NT2/D1 (cell line): ENCODE results near the gene TMEM54.

Source experiments
- DNase-seq: peaks from one replicate; pipeline ENCODE4 v3.0.0-alpha.2; 2011; ENCODE audit warnings: low read depth, low spot score
- H3K27me3 ChIP-seq: 2 replicates; pipeline ENCODE4 v1.6.0; 2011; ENCODE audit warnings: mild to moderate bottlenecking; ENCODE audit not compliant: insufficient read length, insufficient read depth
- H3K36me3 ChIP-seq: 2 replicates; pipeline ENCODE4 v1.6.1; 2011; ENCODE audit warnings: mild to moderate bottlenecking, low read length, mixed read lengths; ENCODE audit not compliant: insufficient read depth, insufficient read length
- H3K4me1 ChIP-seq: 2 replicates; pipeline ENCODE4 v1.5.1; 2011; ENCODE audit not compliant: insufficient read depth, insufficient read length
- H3K4me3 ChIP-seq: 2 replicates; pipeline ENCODE4 v1.5.1; 2011; ENCODE audit warnings: low read depth; ENCODE audit not compliant: insufficient read length
- H3K9ac ChIP-seq: 2 replicates; pipeline ENCODE4 v1.6.0; 2011; ENCODE audit warnings: low read depth; ENCODE audit not compliant: insufficient read length
- H3K9me3 ChIP-seq: 2 replicates; pipeline ENCODE4 v1.5.1; 2011; ENCODE audit warnings: mild to moderate bottlenecking, low read length; ENCODE audit not compliant: insufficient read depth
- SUZ12 ChIP-seq: IDR thresholded peaks from 2 replicates; pipeline ENCODE4 v1.6.1; 2011; ENCODE audit not compliant: insufficient read length, insufficient read depth; ENCODE audit errors: extremely low read depth
- YY1 ChIP-seq: IDR thresholded peaks from 2 replicates; pipeline ENCODE4 v1.6.1; 2011; ENCODE audit not compliant: insufficient read length, insufficient read depth
- ZNF274 ChIP-seq: IDR thresholded peaks from 2 replicates; pipeline ENCODE4 v1.6.1; 2011; ENCODE audit warnings: mild to moderate bottlenecking, low read depth, low read length

TMEM54 gene

DNA sequence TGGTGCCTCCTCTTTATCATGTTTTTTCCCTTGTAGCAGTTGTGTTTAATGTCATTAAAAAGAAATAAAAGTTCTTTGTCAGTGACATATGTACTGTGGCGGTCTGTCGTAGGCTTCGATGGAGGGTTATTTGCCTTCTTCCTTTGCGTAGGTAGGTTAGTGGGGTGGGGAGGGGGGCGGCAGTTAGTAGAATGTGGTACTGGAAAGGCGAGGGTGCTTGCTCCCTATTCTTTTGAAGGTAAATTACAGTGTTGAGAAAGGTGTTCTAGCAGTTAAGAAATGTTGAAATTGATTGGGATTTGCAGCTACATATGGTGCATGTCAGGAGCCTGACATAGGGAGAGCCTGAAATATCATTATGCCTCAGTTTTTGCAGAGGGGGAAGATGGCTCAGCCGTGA, 42.4 kb downstream of the TMEM54 start:
- no peak for TF ChIP-seq ZNF274
- no peak for TF ChIP-seq SUZ12
- TF ChIP-seq YY1, result no peak
- no peaks in the 10 kb centered on the region for H3K4me1 ChIP-seq
- no peaks in the 10 kb centered on the region for H3K9me3 ChIP-seq
- no peak for DNase-seq
- peaks cover 55% of the 10 kb centered on the region for H3K36me3 ChIP-seq
- H3K4me3 ChIP-seq, result no peak overlapping the region
- H3K9ac ChIP-seq, result no peak overlapping the region
- no peaks in the 10 kb centered on the region for H3K27me3 ChIP-seq

DNA sequence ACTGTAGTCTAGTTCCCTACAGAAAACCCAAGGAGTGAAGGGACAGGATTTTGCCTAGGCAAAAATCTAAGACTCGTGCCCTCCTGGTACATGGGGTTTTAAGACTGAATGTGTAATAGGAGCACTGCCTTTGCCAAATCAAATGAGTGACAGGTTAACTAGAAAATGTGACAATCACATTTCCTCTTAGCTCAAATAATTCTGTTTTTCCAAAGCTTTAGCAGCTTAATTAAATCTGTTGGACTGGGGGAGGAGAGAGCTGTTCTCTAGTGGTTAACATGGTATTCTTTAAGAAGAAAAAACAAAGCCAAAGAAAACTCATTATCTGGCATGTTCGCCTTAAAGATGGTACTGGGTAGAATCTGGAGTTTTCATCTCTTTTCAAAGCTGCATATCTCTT, 43.1 kb downstream of the TMEM54 start:
- Histone ChIP-seq H3K36me3 (peaks cover 56% of the 10 kb centered on the region), H3K9me3 (no peaks in the 10 kb centered on the region), H3K4me1 (no peaks in the 10 kb centered on the region), H3K27me3 (no peaks in the 10 kb centered on the region), H3K9ac (no peak overlapping the region), H3K4me3 (no peak overlapping the region)
- no peak for DNase-seq
- TF ChIP-seq ZNF274 (no peak), YY1 (no peak), SUZ12 (no peak)

DNA sequence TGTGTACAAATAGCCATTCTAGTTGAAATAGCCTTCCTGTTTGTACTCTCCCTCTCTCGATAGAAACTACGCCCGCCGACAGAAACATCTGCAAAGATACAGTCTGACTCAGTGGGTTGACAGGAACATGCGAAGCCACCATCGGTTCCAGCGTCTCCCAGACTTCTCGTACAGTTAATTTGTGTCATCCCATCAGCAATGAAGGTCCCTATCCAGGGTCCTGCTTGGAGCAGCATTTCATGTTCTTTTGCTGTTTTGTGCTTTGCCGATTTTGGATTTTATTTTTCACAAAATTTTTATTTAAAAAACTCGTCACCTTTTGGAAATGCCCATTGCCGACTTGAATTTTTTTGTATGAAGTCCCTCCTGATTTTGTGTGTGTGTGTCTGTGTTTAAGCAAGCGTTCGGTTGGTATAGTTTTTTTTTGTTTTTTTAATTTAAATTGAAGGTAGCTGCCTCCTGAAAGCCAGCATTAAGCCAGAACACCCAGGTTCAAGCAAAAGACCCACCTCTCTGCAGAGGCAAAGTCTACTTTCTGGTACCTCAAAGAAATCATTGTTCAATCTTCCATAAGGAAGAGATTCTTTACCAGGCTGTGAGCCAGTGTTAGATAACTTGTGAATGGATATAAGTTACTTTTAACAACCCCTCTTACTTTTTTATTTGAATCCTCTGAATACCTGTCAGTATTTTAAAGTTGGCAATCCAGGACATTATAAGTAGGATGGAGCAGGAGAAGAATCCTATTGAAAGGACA, 45.1 kb downstream of the TMEM54 start:
- Histone ChIP-seq H3K4me1 (no peaks in the 10 kb centered on the region), H3K4me3 (no peak overlapping the region), H3K27me3 (no peaks in the 10 kb centered on the region), H3K9me3 (no peaks in the 10 kb centered on the region), H3K36me3 (peaks cover 51% of the 10 kb centered on the region), H3K9ac (no peak overlapping the region)
- TF ChIP-seq YY1 (no peak), ZNF274 (no peak), SUZ12 (no peak)
- no peak for DNase-seq

DNA sequence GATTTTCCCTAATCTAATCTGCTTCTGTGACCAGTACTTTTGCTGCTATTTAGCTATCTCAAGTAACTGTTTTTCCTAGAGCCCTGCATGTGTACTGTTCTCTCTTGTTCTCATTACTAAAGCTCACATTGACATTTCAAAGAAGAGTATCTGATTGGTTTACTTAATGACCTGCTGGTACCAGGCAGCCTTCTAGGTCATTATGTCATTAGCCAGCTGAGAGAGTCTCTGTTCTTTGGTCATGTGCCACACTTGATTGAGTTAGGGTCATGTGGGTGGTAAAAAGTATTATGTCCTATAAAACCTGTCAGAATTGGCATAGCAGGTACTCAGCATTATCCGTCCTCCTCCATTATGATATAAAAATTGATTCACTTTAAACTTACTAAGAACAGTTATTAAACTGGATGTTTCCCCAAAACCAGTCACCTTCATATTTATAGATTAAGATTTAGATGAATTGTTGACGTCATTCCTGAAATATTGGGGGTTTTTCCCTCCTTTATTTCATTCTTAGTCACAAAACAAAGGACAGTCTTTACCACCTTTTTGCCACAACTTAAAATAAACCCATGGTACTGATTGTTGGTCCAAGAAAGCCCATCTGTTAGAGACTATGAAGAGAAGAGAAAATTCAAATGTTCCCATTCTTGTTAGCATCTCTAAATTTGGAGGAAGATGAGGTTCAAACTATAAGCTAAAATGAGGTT, 52.7 kb downstream of the TMEM54 start:
- DNase-seq, result no peak
- H3K9me3 ChIP-seq, result no peaks in the 10 kb centered on the region
- H3K9ac ChIP-seq, result no peak overlapping the region
- TF ChIP-seq ZNF274, result no peak
- TF ChIP-seq YY1, result no peak
- TF ChIP-seq SUZ12, result no peak
- H3K27me3 ChIP-seq, result no peaks in the 10 kb centered on the region
- H3K36me3 ChIP-seq, result peaks cover 24% of the 10 kb centered on the region
- no peaks in the 10 kb centered on the region for H3K4me1 ChIP-seq
- no peak overlapping the region for H3K4me3 ChIP-seq
